Smooth muscle cell (in vitro differentiated cells): Measurements from ENCODE around the gene PRAMEF17. TPM values are rescaled to one million over a fixed set of nuclear protein-coding genes. Genes with fewer than 3 reads are reported as not detected.
"Not testable (repeated sequence)": the region's sequence is repeated elsewhere in the genome, so short reads cannot be mapped to it uniquely, and the experiment has no call there.

Experiments
- DNase-seq: peaks from one replicate; lab custom pipeline; 2025; ENCODE audit not compliant: unreplicated experiment; lab: John Stamatoyannopoulos, UW
- H2AFZ ChIP-seq: fragments of 200-600 bp; sonication (generic); 2 replicates; pipeline ENCODE4 v1.6.0; 2016; ENCODE audit warnings: antibody characterized with exemption, low read depth, mild to moderate bottlenecking
- H3F3A ChIP-seq: fragments of 200-600 bp; sonication (generic); 2 replicates; pipeline ENCODE4 v1.6.0; 2017; ENCODE audit warnings: antibody characterized with exemption, low read depth
- H3K27ac ChIP-seq: fragments of 200-600 bp; sonication (generic); 2 replicates; pipeline ENCODE4 v1.5.1; 2016; ENCODE audit warnings: low read depth, mild to moderate bottlenecking
- H3K27me3 ChIP-seq: fragments of 200-600 bp; sonication (generic); 2 replicates; pipeline ENCODE4 v1.6.1; 2016; ENCODE audit warnings: low read depth, mild to moderate bottlenecking
- H3K36me3 ChIP-seq: fragments of 200-600 bp; sonication (generic); 2 replicates; pipeline ENCODE4 v1.5.1; 2016; ENCODE audit warnings: low read depth
- H3K4me1 ChIP-seq: fragments of 200-600 bp; sonication (generic); 2 replicates; pipeline ENCODE4 v1.5.1; 2016; ENCODE audit warnings: low read depth
- H3K4me2 ChIP-seq: fragments of 200-600 bp; sonication (generic); 2 replicates; pipeline ENCODE4 v1.6.0; 2016; ENCODE audit warnings: mild to moderate bottlenecking
- H3K4me3 ChIP-seq: fragments of 200-600 bp; sonication (generic); 2 replicates; pipeline ENCODE4 v1.5.1; 2016; ENCODE audit warnings: mild to moderate bottlenecking
- H3K79me2 ChIP-seq: fragments of 200-600 bp; sonication (generic); 2 replicates; pipeline ENCODE4 v1.6.0; 2016; ENCODE audit warnings: low read depth, mild to moderate bottlenecking
- H3K9ac ChIP-seq: fragments of 200-600 bp; sonication (generic); 2 replicates; pipeline ENCODE4 v1.6.0; 2016; ENCODE audit warnings: low read depth
- H3K9me3 ChIP-seq: fragments of 200-600 bp; sonication (generic); replicated peaks from 2 replicates; pipeline ENCODE4 v1.5.1; 2016; ENCODE audit warnings: low read depth
- H4K20me1 ChIP-seq: fragments of 200-600 bp; sonication (generic); 2 replicates; pipeline ENCODE4 v1.6.0; 2016; ENCODE audit warnings: low read depth
- WGBS: methylation state at CpG from one replicate; pipeline ENCODE4 v1.1.7; 2016; ENCODE audit warnings: low lambda C conversion rate; 5-methylcytosine and 5-hydroxymethylcytosine counted together
- polyA plus RNA-seq: library from polyadenylated mRNA; unstranded; fragments of >200 nt; fragmentation: Nextera tagmentation; extraction: Ambion mirVana; gene quantifications from 2 replicates; pipeline ENCODE4 v1.2.1, GENCODE V29; 2016
- total RNA-seq: library from RNA; depleted of rRNA; stranded (reverse); fragments of >200 nt; gene quantifications from 2 replicates; pipeline ENCODE4 v1.2.3, GENCODE V29; 2014
- TF ChIP-seq, protein P1 (sequence below): fragments of 200-600 bp; sonication (generic); IDR thresholded peaks from 2 replicates; pipeline ENCODE4 v1.5.1; 2017; ENCODE audit warnings: borderline replicate concordance, mild to moderate bottlenecking, antibody characterized with exemption; ENCODE audit not compliant: insufficient read depth, poor library complexity, severe bottlenecking

The PRAMEF17 gene
- total and polyA plus RNA-seq, 2 experiments from 2014 or later: not detected

GRCh38 chr1:13435458-13435857 lies 46.0 kb downstream of the PRAMEF17 start:
- Histone ChIP-seq H3K27ac (no peak overlapping the region), H3K9ac (no peak overlapping the region), H3K4me2 (no peak overlapping the region), H2AFZ (no peak overlapping the region), H3K27me3 (no peaks in the 10 kb centered on the region), H3K9me3 (peaks cover 5% of the 10 kb centered on the region), H3K79me2 (no peaks in the 10 kb centered on the region), H4K20me1 (no peaks in the 10 kb centered on the region), H3K4me1 (no peaks in the 10 kb centered on the region), H3K4me3 (no peak overlapping the region), H3K36me3 (no peaks in the 10 kb centered on the region), H3F3A (no peaks in the 10 kb centered on the region)
- DNase-seq: no peak
- 82% methylated on average over 3 of the region's 3 CpGs for WGBS
- TF ChIP-seq, protein P1, sequence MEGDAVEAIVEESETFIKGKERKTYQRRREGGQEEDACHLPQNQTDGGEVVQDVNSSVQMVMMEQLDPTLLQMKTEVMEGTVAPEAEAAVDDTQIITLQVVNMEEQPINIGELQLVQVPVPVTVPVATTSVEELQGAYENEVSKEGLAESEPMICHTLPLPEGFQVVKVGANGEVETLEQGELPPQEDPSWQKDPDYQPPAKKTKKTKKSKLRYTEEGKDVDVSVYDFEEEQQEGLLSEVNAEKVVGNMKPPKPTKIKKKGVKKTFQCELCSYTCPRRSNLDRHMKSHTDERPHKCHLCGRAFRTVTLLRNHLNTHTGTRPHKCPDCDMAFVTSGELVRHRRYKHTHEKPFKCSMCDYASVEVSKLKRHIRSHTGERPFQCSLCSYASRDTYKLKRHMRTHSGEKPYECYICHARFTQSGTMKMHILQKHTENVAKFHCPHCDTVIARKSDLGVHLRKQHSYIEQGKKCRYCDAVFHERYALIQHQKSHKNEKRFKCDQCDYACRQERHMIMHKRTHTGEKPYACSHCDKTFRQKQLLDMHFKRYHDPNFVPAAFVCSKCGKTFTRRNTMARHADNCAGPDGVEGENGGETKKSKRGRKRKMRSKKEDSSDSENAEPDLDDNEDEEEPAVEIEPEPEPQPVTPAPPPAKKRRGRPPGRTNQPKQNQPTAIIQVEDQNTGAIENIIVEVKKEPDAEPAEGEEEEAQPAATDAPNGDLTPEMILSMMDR: no peak

DNA sequence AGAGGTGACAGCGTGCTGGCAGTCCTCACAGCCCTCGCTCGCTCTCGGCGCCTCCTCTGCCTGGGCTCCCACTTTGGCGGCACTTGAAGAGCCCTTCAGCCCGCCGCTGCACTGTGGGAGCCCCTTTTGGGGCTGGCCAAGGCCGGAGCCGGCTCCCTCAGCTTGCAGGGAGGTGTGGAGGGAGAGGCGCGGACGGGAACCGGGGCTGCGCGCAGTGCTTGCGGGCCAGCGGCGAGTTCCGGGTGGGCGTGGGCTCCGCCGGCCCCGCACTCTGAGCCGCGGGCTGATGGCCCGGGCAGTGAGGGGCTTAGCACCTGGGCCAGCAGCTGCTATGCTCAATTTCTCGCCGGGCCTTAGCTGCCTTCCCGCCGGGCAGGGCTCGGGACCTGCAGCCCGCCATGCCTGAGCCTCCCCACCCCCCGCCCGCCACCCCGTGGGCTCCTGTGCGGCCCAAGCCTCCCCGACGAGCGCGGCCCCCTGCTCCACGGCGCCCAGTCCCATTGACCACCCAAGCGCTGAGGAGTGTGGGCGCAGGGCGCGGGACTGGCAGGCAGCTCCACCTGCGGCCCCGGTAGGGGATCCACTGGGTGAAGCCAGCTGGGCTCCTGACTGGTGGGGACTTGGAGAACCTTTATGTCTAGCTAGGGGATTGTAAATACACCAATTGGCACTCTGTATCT lies 49.8 kb downstream of the PRAMEF17 start:
- not testable (repeated sequence) for H3K27ac ChIP-seq, H3K4me2 ChIP-seq, H2AFZ ChIP-seq

More for the DNA sequence above, 49.8 kb downstream of the PRAMEF17 start:
- H3K36me3 ChIP-seq, H3K9me3 ChIP-seq, H3K4me1 ChIP-seq, H3F3A ChIP-seq, H3K4me3 ChIP-seq, DNase-seq, H3K9ac ChIP-seq, H4K20me1 ChIP-seq, H3K79me2 ChIP-seq, H3K27me3 ChIP-seq: not testable (repeated sequence)
- 94% methylated on average over 45 of the region's 49 CpGs for WGBS

Other genes starting within 250 kb of the PRAMEF17 start
- not detected in 2 replicates for gene PRAMEF26, start 233.6 kb upstream of the PRAMEF17 start, total RNA-seq
- gene PRAMEF26, start 233.6 kb upstream of the PRAMEF17 start, polyA plus RNA-seq: not detected in 2 replicates
- gene HNRNPCL4, start 224.0 kb upstream of the PRAMEF17 start, total RNA-seq: not detected in 2 replicates
- gene HNRNPCL4, start 224.0 kb upstream of the PRAMEF17 start, polyA plus RNA-seq: not detected in 2 replicates
- gene PRAMEF9, start 217.8 kb upstream of the PRAMEF17 start, total RNA-seq: not detected in 2 replicates
- not detected in 2 replicates for gene PRAMEF9, start 217.8 kb upstream of the PRAMEF17 start, polyA plus RNA-seq
- gene PRAMEF13, start 188.2 kb upstream of the PRAMEF17 start, total RNA-seq: not detected in 2 replicates
- not detected in 2 replicates for gene PRAMEF13, start 188.2 kb upstream of the PRAMEF17 start, polyA plus RNA-seq
- gene PRAMEF18, start 163.5 kb upstream of the PRAMEF17 start, total RNA-seq: not detected in 2 replicates
- not detected in 2 replicates for gene PRAMEF18, start 163.5 kb upstream of the PRAMEF17 start, polyA plus RNA-seq
- gene PRAMEF5, start 135.4 kb upstream of the PRAMEF17 start, total RNA-seq: not detected in 2 replicates
- gene PRAMEF5, start 135.4 kb upstream of the PRAMEF17 start, polyA plus RNA-seq: not detected in 2 replicates
- gene PRAMEF8, start 104.5 kb upstream of the PRAMEF17 start, total RNA-seq: not detected in 2 replicates
- not detected in 2 replicates for gene PRAMEF8, start 104.5 kb upstream of the PRAMEF17 start, polyA plus RNA-seq
- gene PRAMEF33, start 86.1 kb upstream of the PRAMEF17 start, total RNA-seq: not detected in 2 replicates
- not detected in 2 replicates for gene PRAMEF33, start 86.1 kb upstream of the PRAMEF17 start, polyA plus RNA-seq
- gene PRAMEF15, start 74.1 kb upstream of the PRAMEF17 start, total RNA-seq: not detected in 2 replicates
- gene PRAMEF15, start 74.1 kb upstream of the PRAMEF17 start, polyA plus RNA-seq: not detected in 2 replicates
- not detected in 2 replicates for gene PRAMEF14, start 42.5 kb upstream of the PRAMEF17 start, total RNA-seq
- gene PRAMEF14, start 42.5 kb upstream of the PRAMEF17 start, polyA plus RNA-seq: not detected in 2 replicates
- gene PRAMEF19, start 17.7 kb upstream of the PRAMEF17 start, total RNA-seq: not detected in 2 replicates
- not detected in 2 replicates for gene PRAMEF19, start 17.7 kb upstream of the PRAMEF17 start, polyA plus RNA-seq
- gene PRAMEF20, start 20.8 kb downstream of the PRAMEF17 start, total RNA-seq: not detected in 2 replicates
- not detected in 2 replicates for gene PRAMEF20, start 20.8 kb downstream of the PRAMEF17 start, polyA plus RNA-seq
- 0.13 TPM in 1 of 2 replicates, not detected in the other for gene LRRC38, start 124.4 kb downstream of the PRAMEF17 start, total RNA-seq
- 0.39 and 0.86 TPM in 2 replicates for gene LRRC38, start 124.4 kb downstream of the PRAMEF17 start, polyA plus RNA-seq
- 459 and 476 TPM in 2 replicates for gene PDPN, start 194.2 kb downstream of the PRAMEF17 start, total RNA-seq
- gene PDPN, start 194.2 kb downstream of the PRAMEF17 start, polyA plus RNA-seq: 336 and 414 TPM in 2 replicates